Measurements from ENCODE around the gene APOD. TPM values are rescaled to one million over a fixed set of nuclear protein-coding genes. Genes with fewer than 3 reads are reported as not detected.

APOD gene
- total and polyA plus RNA-seq, 10 of the 15 experiments (the other 5 are each of a cell fraction or from before 2014, with no cell fraction given): 0.06 to 0.77 (median 0.47) TPM; not detected in 3

DNA sequence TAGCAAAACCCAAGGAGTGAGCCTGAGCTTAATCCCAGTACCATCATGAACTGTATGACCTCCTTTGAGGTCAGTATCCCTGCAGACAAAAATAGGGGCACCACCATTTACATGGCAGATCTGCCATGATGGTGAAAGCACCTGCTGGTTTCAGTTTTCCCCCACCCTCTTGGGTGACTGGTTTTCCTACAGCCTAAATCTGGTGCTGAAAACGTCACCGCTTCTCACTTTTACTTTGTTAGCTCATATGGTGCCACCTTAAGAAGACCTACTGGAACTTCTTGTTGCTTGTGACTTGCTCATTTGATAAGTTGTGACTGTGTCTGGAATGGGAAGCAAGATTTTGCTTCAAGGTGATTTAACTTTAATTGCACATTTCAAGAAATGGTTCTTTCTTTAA is 45.7 kb downstream of the APOD start (continued):
- TF ChIP-seq ZNF687 (IDR thresholded peaks at IDR 0.05) (no peak), ZNF24 (IDR thresholded peaks at IDR 0.05) (no peak), IKZF1 (conservative IDR thresholded peaks at IDR 0.05) (peak; percentile 80), SIN3A (IDR thresholded peaks at IDR 0.05; ENCODE audit: low read depth, low read length) (no peak), EED (IDR thresholded peaks at IDR 0.05; ENCODE audit: low read depth) (peak; percentile 86), BCL3 (IDR thresholded peaks at IDR 0.05; ENCODE audit: borderline replicate concordance, insufficient read depth, low read depth, low read length, poor library complexity, severe bottlenecking) (no peak), ZNF384 (IDR thresholded peaks at IDR 0.05; ENCODE audit: borderline replicate concordance, low read depth, low read length) (no peak), YBX1 (IDR thresholded peaks at IDR 0.05) (no peak), CREB1 (IDR thresholded peaks at IDR 0.05; ENCODE audit: low read depth) (peak; percentile 86), IKZF2 (IDR thresholded peaks at IDR 0.05) (peak; percentile 70 to 78), CHD2 (IDR thresholded peaks at IDR 0.05; ENCODE audit: borderline replicate concordance, low read depth, low read length) (0 out of 2 replicates have a peak, but pooled peaks have one; percentile 27), SMC3 (IDR thresholded peaks at IDR 0.05; ENCODE audit: borderline replicate concordance, low read length) (no peak; the same call in 1 of the 2 replicates), POLR2AphosphoS5 (IDR thresholded peaks at IDR 0.05; ENCODE audit: low read length) (no peak), ZZZ3 (IDR thresholded peaks at IDR 0.05; ENCODE audit: control insufficient read depth, insufficient read length, low read depth) (no peak), PBX3 (IDR thresholded peaks at IDR 0.05; ENCODE audit: insufficient replicate concordance, low read depth, low read length) (no peak), ZSCAN29 (IDR thresholded peaks at IDR 0.05) (no peak), BRCA1 (IDR thresholded peaks at IDR 0.05; ENCODE audit: low read depth, low read length) (no peak), TARDBP (IDR thresholded peaks at IDR 0.05; ENCODE audit: borderline replicate concordance) (no peak), HDAC2 (IDR thresholded peaks at IDR 0.05) (no peak), WRNIP1 (IDR thresholded peaks at IDR 0.05; ENCODE audit: borderline replicate concordance, low read depth, low read length) (no peak), NFYA (IDR thresholded peaks at IDR 0.05; ENCODE audit: borderline replicate concordance, low read depth, low read length) (no peak), TBL1XR1 (IDR thresholded peaks at IDR 0.05; ENCODE audit: low read depth, low read length) (no peak; the same call in 1 of the 2 replicates)
- TF ChIP-seq, protein P1, sequence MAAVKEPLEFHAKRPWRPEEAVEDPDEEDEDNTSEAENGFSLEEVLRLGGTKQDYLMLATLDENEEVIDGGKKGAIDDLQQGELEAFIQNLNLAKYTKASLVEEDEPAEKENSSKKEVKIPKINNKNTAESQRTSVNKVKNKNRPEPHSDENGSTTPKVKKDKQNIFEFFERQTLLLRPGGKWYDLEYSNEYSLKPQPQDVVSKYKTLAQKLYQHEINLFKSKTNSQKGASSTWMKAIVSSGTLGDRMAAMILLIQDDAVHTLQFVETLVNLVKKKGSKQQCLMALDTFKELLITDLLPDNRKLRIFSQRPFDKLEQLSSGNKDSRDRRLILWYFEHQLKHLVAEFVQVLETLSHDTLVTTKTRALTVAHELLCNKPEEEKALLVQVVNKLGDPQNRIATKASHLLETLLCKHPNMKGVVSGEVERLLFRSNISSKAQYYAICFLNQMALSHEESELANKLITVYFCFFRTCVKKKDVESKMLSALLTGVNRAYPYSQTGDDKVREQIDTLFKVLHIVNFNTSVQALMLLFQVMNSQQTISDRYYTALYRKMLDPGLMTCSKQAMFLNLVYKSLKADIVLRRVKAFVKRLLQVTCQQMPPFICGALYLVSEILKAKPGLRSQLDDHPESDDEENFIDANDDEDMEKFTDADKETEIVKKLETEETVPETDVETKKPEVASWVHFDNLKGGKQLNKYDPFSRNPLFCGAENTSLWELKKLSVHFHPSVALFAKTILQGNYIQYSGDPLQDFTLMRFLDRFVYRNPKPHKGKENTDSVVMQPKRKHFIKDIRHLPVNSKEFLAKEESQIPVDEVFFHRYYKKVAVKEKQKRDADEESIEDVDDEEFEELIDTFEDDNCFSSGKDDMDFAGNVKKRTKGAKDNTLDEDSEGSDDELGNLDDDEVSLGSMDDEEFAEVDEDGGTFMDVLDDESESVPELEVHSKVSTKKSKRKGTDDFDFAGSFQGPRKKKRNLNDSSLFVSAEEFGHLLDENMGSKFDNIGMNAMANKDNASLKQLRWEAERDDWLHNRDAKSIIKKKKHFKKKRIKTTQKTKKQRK (IDR thresholded peaks at IDR 0.05; ENCODE audit: low read depth, low read length): no peak

Measured in GM12878 (cell line).